GM04504 (cell line): ENCODE data around the gene SV2B.
"Not testable (repeated sequence)": the region's sequence is repeated elsewhere in the genome, so short reads cannot be mapped to it uniquely, and the experiment has no call there.

ENCODE experiments used
- DNase-seq: peaks from one replicate; pipeline ENCODE4 v3.0.0-alpha.2; 2012; ENCODE audit warnings: low read depth

SV2B gene, protein sequence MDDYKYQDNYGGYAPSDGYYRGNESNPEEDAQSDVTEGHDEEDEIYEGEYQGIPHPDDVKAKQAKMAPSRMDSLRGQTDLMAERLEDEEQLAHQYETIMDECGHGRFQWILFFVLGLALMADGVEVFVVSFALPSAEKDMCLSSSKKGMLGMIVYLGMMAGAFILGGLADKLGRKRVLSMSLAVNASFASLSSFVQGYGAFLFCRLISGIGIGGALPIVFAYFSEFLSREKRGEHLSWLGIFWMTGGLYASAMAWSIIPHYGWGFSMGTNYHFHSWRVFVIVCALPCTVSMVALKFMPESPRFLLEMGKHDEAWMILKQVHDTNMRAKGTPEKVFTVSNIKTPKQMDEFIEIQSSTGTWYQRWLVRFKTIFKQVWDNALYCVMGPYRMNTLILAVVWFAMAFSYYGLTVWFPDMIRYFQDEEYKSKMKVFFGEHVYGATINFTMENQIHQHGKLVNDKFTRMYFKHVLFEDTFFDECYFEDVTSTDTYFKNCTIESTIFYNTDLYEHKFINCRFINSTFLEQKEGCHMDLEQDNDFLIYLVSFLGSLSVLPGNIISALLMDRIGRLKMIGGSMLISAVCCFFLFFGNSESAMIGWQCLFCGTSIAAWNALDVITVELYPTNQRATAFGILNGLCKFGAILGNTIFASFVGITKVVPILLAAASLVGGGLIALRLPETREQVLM

DNA sequence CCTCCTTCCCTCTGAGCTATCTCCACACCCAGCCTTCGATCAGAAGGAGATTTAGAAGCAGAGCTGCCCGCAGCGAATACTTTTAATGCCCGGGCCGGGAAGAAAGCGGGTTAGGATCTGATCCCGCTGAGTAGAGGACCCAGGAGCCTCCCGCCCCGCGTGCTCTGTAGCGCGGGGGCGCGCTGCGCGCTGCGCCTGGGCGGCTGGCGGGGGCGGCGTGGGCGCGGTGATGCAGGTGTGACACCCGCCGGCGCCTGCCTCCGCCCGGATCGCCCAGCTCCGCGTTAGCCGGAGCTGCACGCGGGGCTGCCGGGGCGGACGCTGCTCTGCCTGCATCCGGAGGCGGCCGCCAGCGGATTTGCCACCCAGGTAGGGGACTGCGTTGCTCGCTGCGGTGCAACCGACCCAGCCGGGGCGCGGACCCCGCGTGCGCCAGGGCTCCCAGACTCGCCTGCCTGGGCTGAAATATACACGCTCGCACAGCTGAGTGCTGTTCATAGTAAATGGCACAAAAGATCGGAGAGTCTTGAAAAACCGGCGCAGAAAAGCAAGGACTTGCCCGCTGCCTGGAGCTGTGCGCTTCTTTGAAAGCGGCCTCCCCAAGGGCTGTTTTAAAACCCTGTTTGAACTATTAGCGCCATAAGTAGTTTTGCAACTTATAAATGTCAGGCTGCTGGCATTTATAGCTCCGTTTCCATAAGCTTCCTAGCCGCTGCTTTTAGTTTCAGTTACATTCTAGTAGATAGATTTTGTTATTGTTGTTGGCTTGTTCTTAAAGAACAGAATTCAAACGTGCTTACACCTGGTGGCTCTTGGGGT is at the start of gene SV2B:
TSS of gene SV2B (plus strand) at position 263 of the 819 bp plus-strand sequence. CDS start 126,007 bp downstream, outside the sequence.
- no peak for DNase-seq

DNA sequence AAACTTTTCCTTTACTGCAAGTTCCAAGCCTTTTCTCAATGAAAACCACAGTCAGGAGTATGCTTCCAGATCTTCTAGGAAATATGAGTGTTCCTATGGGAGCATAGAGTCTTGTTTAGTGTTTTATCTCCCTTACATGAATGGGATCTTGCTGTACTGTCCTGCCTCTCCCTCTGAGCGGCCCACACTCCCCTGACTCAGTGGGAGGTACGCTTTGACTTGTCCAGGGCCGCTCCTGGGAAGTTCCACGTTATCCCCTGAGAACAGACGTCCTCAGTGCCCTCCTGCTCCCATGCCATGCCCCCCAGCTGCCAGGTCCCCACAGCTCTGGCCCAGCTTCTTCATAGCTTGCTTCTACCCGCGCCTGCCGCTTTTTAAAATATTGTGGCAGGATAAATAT is 48.8 kb upstream of the SV2B start:
- no peak for DNase-seq

DNA sequence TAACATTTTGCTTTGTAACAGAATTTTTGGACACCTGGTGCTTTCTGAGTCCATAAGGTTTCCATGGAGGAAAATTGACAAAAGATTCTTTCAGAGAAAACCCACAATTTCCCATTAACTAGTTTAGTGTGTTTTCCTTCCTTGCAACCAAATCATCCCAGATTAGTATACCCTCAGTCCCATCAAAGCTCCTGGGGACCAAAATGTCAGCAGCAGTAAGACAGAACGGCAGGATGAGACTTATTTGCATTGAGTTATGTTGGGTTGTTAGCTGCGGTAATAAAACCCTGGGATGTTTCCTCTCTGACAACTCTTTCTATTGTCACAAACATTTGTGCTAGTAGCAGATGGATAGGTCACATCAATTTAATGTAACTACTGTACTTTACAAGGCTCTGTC is 45.2 kb upstream of the SV2B start:
- no peak for DNase-seq

DNA sequence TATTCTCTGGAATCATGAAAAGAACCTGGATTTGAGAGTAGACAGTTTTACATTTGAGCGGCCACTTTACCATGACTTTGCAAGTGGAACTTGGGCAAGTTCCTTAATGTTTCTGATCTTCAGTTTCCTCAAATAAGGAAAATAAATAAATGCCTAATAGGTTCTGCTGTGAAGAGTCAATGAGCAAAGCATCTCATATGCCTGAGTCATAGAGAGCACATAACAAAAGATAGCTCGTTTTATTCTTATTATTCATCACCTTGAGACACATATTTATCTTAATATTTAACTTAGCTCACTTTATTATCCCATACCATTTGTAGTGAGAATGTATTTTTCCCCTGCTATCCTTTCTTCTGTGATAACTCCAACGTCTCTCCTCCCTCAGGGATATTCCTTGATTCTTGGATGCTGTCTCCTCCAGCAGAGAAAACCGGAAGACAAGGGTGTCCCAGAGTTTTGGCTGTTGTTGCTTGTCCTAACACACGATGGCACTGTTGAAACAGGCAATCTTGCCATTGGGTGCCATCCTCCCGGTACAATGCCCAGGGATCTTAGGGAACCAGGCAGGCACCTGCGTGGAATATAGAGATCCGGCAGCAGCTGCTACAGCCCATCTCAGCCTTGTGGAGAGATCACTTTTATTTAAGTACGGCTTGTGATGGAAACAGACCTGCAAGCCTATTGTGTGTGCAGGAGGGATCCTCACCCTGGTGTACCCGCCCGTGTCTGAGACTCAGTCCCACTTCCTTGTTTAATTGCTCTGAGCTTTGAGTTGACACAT is 44.3 kb upstream of the SV2B start:
- peak; percentile 39 for DNase-seq

DNA sequence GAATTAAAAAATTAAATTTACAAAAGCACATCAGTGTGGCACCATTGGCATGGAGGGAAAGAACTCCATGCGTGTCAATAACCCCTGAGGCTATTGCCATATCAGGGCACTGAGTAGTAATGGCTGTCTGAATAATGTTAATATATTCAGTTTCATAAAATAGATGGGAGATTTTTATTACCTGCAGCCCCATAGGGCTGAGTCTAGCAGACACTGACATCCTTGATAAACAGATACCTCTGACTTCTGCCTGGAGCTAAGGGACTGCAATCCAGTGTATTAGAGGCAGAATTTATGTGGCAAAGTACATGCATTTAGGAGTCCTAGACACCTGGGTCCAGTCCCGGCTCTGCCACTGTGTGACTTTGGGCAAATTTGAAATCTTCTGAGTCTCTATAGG is 38.8 kb upstream of the SV2B start:
- no peak for DNase-seq

DNA sequence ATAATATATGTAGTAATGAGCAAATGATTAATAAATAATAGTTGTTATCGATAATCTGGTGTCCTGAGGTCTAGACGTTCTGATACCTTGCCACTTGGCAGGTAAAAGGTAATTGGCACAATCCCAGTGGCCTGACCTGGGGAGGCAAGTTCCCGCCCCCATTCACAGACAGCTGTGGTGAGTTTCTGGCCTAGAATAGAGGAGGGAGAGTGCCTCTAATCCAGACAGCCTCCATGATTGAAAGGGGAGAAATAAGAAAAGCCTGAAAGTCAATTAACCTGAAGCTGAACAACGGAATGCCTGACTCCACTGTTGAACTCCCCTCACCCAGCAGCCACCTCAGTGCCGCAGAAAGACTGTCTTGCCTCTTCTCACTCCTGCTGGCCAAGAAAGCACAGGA is 38.1 kb upstream of the SV2B start:
- no peak for DNase-seq

DNA sequence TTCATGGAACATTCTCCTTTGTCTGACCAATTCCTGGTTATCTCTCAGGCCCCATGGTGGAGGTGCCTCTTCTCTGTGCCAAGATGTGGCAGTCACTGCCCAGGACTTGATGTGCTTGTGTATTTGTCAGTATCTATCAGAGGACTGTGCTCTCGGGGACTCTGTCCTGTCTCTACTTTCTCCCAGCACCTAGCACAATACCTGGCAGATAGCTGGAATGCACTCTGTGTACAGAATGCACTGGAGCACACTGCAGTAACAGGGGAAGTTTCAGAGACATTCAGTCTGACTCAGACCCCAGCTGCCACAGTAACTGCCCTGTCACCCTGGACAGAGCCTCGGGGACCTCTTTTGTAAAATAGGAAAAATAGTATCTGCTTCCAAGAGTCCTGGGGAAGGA is 34.6 kb upstream of the SV2B start:
- DNase-seq: no peak

DNA sequence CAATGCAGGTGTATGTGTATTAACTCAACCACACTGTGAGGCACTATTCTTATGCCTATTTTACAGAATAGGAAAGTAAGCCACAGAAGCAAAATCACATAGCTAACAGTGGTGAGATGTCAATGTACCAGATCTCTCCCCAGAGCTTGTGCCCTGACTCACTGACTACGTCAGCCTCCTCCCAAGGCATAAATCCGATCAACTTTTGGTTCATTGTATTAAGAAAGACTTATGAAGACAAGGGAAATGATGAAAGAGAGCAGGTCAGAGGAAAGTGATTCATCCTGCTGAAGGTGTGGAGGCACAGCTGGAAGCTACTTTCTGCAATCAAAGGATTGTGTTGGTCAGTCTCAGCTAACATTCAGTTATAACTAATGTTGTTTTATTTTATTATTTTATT is 33.0 kb upstream of the SV2B start:
- DNase-seq: no peak

DNA sequence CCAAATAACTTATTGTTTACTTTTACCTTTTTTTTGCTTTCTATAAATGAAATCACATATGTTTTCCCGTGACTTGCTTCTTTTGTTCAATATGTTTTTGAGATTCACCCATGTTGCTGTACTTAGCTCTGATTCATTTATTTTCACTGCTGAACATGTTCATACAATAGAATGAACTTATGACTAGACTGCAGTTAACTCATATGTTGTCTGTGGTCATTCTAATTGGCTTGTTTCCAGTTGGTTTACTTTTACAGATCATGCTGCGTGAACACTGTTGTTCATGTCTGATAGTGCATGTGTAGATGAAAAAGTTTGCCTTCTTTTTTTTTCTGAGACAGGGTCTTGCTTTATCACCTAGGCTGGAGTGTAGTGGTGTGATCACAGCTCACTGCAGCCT is 31.6 kb upstream of the SV2B start:
- no peak for DNase-seq

DNA sequence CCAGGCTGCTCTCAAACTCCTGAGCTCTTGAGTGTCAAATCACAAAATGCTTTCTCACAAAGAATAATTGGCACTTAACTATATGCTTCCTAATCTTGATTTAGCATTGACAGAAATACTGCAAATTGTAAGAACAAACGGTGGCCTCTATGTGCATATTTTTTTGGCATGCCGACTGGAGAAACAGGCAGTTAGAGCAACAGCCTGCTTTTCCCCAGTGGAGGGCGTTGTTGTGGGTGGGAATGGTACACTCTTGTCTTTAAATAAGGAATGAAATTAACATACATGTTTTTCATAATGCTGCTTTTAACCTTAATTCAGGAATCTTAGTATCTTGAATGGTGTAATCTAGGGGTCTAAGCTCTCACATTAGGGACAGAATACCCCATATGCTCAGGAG is 31.1 kb upstream of the SV2B start:
- no peak for DNase-seq

DNA sequence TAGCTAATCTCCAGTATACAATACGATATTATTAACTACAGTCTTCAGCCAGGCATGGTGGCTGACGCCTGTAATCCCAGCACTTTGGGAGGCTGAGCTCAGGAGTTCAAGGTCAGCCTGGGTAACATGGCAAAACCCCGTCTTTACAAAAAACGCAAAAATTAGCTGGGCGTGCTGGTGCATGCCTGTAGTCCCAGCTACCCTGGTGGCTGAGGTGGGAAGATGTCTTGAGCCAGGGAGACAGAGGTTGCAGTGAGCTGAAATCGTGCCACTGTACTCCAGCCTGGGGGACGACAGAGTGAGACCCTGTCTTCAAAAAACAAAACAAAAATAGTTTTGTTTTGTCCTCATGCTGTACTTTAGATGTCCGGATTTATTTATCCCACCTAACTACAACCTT is 29.2 kb upstream of the SV2B start:
- DNase-seq: no peak

DNA sequence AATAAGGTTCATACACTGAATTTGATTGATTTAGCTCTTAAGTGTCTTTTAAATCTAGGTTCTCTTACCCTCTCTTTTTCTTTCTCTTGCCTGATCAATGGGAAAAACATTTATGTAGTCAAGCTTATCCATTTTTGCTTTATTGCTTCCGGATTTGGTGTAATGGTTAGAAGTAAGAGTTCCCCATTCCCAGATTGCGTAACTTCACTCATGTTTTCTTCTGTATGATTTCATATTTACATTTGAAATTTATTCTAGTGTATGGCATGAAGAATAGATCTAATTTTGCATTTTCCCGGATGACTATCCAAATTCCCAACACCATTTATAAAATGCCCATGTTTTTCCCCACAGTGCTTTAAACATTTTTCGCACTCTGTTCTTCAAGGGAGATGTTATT is 27.9 kb upstream of the SV2B start:
- no peak for DNase-seq

DNA sequence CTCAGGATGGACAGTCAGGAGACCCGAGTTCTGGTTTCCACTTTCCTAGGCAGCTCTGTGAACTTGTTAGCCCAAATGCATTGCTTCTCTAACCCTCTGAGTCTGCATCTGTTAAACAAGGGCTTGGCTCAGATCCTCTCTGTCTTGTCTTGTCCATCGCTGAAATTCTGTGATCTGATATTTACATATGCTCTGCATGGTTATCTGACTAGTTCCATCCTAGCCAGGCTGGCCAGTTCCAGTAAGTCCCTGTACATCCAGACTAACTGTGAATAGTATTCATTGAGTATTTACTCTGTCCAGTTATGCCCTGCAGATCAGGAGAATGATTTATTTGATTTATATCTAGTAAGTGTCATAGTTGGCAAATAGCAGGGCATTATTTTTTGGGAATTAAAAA is 27.0 kb upstream of the SV2B start:
- no peak for DNase-seq

DNA sequence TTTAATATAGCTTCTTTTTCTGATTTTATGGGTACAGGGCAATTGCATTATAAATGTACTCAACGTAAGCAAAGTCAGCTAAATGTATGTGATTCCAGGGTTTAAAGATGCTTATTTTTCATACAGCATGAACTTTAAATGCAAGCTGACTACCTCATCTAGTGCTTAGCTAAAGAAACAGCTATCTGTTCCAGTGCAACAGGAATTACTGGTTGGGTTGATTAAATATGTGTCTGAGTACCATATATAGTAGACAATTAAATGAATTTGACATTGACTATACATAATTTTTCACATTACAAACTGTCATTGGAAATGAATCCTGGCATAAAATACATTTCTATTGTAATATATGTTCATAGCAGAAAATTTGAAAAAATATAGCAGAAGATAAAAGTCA is 26.3 kb upstream of the SV2B start:
- DNase-seq: no peak

DNA sequence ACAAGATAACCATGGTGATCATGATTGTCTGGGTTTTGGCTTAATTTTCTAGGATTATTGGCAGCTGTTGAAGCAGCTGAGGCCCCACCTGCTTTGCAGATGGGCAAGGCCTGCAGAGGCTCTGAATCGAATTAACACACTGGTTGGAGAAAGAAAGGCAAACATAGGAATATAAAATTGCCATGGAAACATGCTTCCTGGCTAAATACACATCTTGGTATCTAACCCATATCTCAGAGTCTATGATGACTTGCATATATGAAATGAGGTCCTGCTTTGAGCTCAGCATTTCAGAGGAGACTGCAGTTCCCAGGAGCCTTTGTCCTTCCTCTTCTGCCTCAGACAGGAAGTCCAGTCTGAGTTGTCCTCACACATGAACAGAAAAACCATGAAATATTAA is 24.3 kb upstream of the SV2B start:
- DNase-seq: no peak

DNA sequence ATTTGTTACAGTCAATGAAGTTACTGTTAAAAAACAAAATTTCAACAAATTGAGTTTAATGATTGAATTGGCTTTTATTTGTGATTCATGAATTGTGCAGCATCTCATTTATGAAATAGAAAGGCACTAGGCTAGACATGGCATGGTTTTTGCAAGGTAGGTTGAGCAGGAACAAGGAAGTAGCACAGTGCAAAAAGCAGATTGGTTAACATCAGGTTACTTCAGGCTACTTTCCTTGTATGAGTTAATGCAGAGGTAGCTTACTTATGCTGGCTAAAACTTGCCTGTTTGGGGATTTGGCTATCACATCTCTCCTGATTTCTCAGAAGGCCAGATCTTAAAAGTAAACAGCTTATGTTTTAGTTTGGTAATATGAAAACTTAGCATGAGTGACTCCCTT is 23.0 kb upstream of the SV2B start:
- DNase-seq: no peak

DNA sequence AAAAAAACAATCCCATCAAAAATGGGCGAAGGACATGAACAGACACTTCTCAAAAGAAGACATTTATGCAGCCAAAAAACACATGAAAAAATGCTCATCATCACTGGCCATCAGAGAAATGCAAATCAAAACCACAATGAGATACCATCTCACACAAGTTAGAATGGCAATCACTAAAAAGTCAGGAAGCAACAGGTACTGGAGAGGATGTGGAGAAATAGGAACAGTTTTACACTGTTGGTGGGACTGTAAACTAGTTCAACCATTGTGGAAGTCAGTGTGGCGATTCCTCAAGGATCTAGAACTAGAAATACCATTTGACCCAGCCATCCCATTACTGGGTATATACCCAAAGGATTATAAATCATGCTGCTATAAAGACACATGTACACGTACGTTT is 6.2 kb upstream of the SV2B start:
- DNase-seq: not testable (repeated sequence)

DNA sequence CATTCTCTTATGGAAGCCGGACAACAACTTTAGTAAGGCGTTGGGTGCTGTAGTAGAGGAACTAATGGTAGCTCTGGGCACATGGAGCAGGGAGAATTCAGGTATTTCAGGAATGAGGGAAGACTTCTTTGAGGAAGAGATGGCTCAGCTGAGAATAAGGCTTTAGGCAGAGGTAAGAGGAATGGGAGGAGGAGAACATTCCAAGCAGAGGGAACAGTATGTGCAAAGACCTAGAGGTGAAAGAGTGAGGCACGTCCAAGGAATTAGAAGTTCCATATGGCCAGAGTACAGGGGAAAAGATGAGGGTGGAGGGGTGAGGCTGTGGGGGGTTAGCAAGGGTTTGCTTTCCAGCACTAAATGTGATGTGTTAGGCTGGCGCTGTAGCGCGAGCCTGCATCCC is 1.6 kb upstream of the SV2B start:
- no peak for DNase-seq

DNA sequence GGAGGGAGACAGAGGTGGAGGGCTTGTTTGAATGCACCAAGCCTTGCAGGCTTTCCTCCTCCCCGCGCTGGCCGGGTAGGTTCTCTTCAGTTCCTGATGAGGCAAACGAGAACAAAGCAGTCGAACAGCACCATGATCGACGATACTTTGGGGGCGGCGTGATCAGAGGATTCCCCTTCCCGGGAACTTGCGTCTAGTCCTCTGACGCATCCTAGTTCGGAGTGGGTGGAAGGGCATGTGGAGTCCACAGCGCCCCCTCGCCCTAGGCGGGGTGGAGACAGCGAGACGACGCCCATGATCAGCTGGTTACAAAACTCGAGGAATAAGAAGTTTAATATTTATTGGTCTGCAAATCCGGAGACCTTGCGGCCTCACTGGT is 452 bp upstream of the SV2B start:
- no peak for DNase-seq

DNA sequence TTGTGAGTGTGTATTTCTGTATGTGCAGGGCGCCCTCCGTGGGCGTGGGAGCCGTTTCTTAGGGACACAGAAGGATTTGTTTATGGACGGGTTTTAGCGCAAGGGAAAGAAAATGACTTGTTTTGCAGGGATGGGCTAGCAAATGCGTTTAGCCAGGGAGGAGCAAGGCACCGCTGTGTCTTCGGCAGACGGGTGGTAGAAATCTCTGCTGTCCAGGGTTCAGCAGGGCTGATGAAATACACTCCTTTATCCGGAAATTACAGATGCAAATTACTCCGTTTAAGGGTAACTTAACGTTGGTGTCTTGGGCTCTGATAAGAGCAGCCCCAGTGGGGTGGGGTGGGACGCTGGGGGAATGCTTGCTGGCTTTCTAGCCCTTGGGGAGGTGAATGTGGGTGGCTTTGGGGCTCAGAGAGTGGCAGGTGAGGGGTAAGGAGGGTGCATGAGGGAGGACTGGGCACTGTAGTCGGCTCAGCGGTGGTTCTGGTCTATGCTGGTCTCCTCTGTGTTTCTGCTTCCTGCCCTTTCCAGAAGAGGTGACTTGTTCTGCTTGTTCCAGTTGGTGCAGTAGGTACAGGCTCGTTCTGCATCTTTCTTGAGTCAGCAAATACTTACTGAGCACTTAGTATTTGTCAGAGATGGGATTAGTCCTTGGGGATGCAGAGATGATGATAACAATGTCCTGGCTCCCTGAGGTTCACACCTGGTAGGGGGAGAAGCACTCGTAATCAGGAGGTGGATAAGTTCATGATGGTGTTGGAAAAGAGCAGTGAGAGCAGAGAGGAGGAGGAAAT is 954 bp downstream of the SV2B start:
- DNase-seq: no peak

DNA sequence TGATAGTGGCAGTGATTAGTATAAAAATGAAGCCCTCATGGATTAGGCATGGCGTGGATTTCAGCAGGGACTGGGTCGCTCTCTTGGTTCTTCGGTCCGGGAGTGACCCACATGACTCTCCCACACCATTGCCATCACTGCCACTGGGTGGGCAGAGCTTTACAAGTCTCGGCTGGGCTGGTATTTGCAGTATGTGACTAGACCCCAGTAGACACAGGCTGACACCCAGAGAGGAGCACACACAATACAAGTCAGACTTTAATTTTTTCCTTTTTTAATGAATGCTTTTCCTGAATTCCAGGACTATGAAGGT is 1.5 kb downstream of the SV2B start:
- DNase-seq: no peak
